Measurements from ENCODE around the gene HACE1.

GRCh38 chr6:104711371-104711770 lies 148.3 kb downstream of the HACE1 start:
- TF ChIP-seq CTCF (IDR thresholded peaks at IDR 0.05; ENCODE audit: low read depth, low read length, poor library complexity, severe bottlenecking): no peak
- no peak for TF ChIP-seq EZH2phosphoT487 (IDR thresholded peaks at IDR 0.05; ENCODE audit: borderline replicate concordance, low read length)
